T-cell (primary cell): ENCODE data around the gene COX6B2. TPM values are rescaled to one million over a fixed set of nuclear protein-coding genes. Genes with fewer than 3 reads are reported as not detected.
A peak's percentile ranks its signal among the peaks of the same experiment; 100 is the strongest.

Experiments
- ATAC-seq, 4 experiments: fragments of 200-7000 bp in 3 of 4; fragments of 150-1000 bp in 1 of 4; cut with Tn5 transposase; replicated peaks in 1 of 4; 1 replicate in 3 of 4; 2 replicates in 1 of 4; pipeline ENCODE4 v1.10.0; 2021; ENCODE audit warnings: moderate library complexity in 3 of 4, mild to moderate bottlenecking in 2 of 4, moderate number of reproducible peaks in 1 of 4
- CTCF ChIA-PET, 2 donors: fragments of 300-600 bp; sonication (Branson Sonifier 250); formaldehyde crosslinking; loops; one replicate each; lab custom pipeline; 2022; ENCODE audit warnings: antibody characterized with exemption in 2 of 2; lab: Charles Lee
- POLR2A ChIA-PET, 2 donors: fragments of 300-600 bp; sonication (Branson Sonifier 250); formaldehyde crosslinking; loops; one replicate each; lab custom pipeline; 2022; ENCODE audit warnings: antibody characterized with exemption in 2 of 2; lab: Charles Lee
- DNase-seq, 35 experiments: peaks; one replicate each; pipeline versions ENCODE4 v3.0.0 to v3.0.0-alpha.2; 2013 to 2023
- H3K27ac ChIP-seq: one replicate; pipeline ENCODE4 v1.5.1; 2013; ENCODE audit warnings: low read length
- H3K27me3 ChIP-seq, 2 experiments: replicated peaks in 1 of 2; 1 replicate in 1 of 2; 2 replicates in 1 of 2; pipeline versions ENCODE4 v1.6.1 to v1.7.0; 2013; ENCODE audit warnings: low read length in 1 of 2, mixed read lengths in 1 of 2; ENCODE audit not compliant: control insufficient read depth in 2 of 2, insufficient read depth in 2 of 2; ENCODE audit errors: extremely low read depth in 1 of 2
- H3K36me3 ChIP-seq, 2 donors: 1 replicate in 1 of 2; 2 replicates in 1 of 2; pipeline versions ENCODE4 v1.6.1 to v1.7.0; 2013; ENCODE audit warnings: low read length in 1 of 2; ENCODE audit not compliant: control insufficient read depth in 2 of 2, insufficient read depth in 1 of 2; ENCODE audit errors: extremely low read depth in 1 of 2
- H3K4me1 ChIP-seq, 2 experiments: 1 replicate in 1 of 2; 2 replicates in 1 of 2; pipeline versions ENCODE4 v1.6.1 to v1.7.0; 2013; ENCODE audit warnings: low read length in 2 of 2, mixed read lengths in 1 of 2; ENCODE audit not compliant: insufficient read depth in 2 of 2, control insufficient read depth in 1 of 2; ENCODE audit errors: extremely low read depth in 1 of 2
- H3K4me3 ChIP-seq, 2 donors: 1 replicate in 1 of 2; 2 replicates in 1 of 2; pipeline versions ENCODE4 v1.5.1 to v1.7.0; 2013; ENCODE audit warnings: mild to moderate bottlenecking in 2 of 2, low read length in 1 of 2, moderate library complexity in 1 of 2; ENCODE audit not compliant: control insufficient read depth in 1 of 2; ENCODE audit errors: extremely low read depth in 1 of 2
- H3K9me3 ChIP-seq: 2 replicates; pipeline ENCODE4 v1.7.0; 2013
- H3K27ac Mint-ChIP-seq, 2 donors: one replicate each; pipeline ENCODE4 v1.8.0; 2020 to 2021; ENCODE audit warnings: mild to moderate bottlenecking in 2 of 2, mixed read lengths in 2 of 2
- H3K27me3 Mint-ChIP-seq, 2 donors: one replicate each; pipeline ENCODE4 v1.8.0; 2021 to 2022; ENCODE audit warnings: mixed read lengths in 2 of 2
- H3K36me3 Mint-ChIP-seq: one replicate; pipeline ENCODE4 v1.8.0; 2021; ENCODE audit warnings: mixed read lengths
- H3K4me1 Mint-ChIP-seq, 3 donors: one replicate each; pipeline ENCODE4 v1.8.0; 2020 to 2022; ENCODE audit warnings: mixed read lengths in 3 of 3, mild to moderate bottlenecking in 1 of 3
- H3K4me3 Mint-ChIP-seq, 3 donors: one replicate each; pipeline ENCODE4 v1.8.0; 2020 to 2022; ENCODE audit warnings: mild to moderate bottlenecking in 3 of 3, mixed read lengths in 3 of 3, moderate library complexity in 3 of 3
- H3K9me3 Mint-ChIP-seq, 3 donors: one replicate each; pipeline ENCODE4 v1.8.0; 2020 to 2022; ENCODE audit warnings: mixed read lengths in 3 of 3
- WGBS: methylation state at CpG from one replicate; pipeline ENCODE4 v1.1.5; 2013; ENCODE audit warnings: missing lambda C conversion rate; ENCODE audit not compliant: insufficient coverage; 5-methylcytosine and 5-hydroxymethylcytosine counted together
- total RNA-seq, 35 experiments: library from RNA in 6 of 35; stranded (reverse) in 6 of 35; fragments of 120-200 nt in 1 of 35; gene quantifications; one replicate each; pipeline versions ENCODE4 v1.2.1 to v1.2.4 and lab custom pipeline; 2013 to 2026

The COX6B2 gene
- total RNA-seq, 5 donors from 2014 or later (not counting 1 experiment from before 2014, with no cell fraction given) = 0.12 to 0.51 TPM; not detected in 3

DNA sequence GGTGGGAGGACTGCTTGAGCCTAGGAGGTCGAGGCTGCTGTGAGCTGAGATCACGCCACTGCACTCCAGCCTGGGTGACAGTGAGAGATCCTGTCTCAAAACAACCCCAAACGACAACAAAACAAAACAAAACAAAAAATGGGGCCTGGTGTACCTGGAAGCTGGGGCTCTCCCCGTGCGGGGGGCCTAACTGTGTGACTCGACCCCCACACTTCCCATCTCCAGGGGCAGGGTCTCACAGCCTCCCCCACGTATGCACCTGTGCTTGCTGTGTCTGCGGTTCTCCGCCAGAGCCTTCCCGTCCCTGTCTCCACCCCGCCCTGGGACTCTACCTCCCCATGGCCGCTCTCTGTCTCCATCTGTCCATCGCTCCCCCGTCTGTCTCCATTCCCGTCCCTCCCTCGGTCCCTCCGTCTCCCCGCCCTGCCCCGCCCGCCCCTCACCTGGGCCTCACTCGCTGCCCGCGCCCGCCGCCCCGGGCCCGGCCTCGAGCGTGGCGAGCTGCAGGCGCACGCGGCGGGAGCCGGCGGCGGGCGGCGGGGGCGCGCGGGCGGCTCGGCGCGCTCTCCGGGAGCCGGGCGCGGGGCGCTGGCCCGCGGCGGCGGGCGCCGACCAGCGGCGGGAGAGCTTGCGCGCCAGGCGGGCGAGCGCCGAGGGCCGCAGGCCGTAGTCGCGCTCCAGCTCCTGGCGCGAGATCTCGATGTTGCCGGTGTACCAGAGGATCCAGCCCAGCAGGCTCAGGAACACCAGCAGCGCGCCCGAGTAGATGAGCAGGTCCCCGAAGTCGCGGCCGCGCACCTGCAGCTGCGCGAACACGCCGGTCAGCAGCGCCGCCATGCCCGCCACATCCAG lies 29.0 kb upstream of the COX6B2 start:
- Histone ChIP-seq H3K4me1 (peaks cover 24 to 49% of the 10 kb centered on the region in 2 experiments), H3K27me3 (no peaks in the 10 kb centered on the region), H3K27ac (peak overlapping the region; percentile 58), H3K36me3 (peaks cover 4 to 22% of the 10 kb centered on the region in 2 donors), H3K9me3 (no peaks in the 10 kb centered on the region), H3K4me3 (peak overlapping the region; percentile 45 to 48)
- 2% methylated on average over 72 of the region's 88 CpGs for WGBS
- H3K9me3 Mint-ChIP-seq = no peaks in the 10 kb centered on the region
- peak overlapping the region; percentile 76 to 83 for H3K27ac Mint-ChIP-seq
- CTCF ChIA-PET = interaction anchor here in 1 of 2 donors (0.6 to 2.1 kb wide), 2 partner anchors 44 to 294 kb away, joined by 6 to 9 read pairs; partner anchors contain the start of gene KMT5C
- POLR2A ChIA-PET = interaction anchor here (0.6 to 1.2 kb wide), 3 partner anchors 17 to 106 kb away, joined by 3 to 7 read pairs (median 5); partner anchors contain the start of gene KMT5C (in 1 of the 2)
- H3K27me3 Mint-ChIP-seq = no peaks in the 10 kb centered on the region
- peaks cover 50 to 60% (median 57%) of the 10 kb centered on the region in 3 donors for H3K4me1 Mint-ChIP-seq
- H3K4me3 Mint-ChIP-seq = peak overlapping the region; percentile 76 to 100 (median 83)
- DNase-seq = peak in 18 of 35 experiments; percentile 13 to 67 (median 28)
- peaks cover 24% of the 10 kb centered on the region for H3K36me3 Mint-ChIP-seq
- peak in 3 of 4 experiments; percentile 3 to 6 (median 5) for ATAC-seq

GRCh38 chr19:55382522-55383054 lies 28.1 kb upstream of the COX6B2 start:
- H3K4me1 ChIP-seq = peaks cover 16 to 40% of the 10 kb centered on the region in 2 experiments
- peaks cover 18% of the 10 kb centered on the region for H3K36me3 Mint-ChIP-seq
- ChIA-PET CTCF (no interaction called here), POLR2A (no interaction called here)
- WGBS = 94% methylated on average over 3 of the region's 3 CpGs
- H3K27ac Mint-ChIP-seq = peak overlapping the region; percentile 76 to 83
- H3K4me3 ChIP-seq = no peak overlapping the region
- no peak for ATAC-seq
- H3K4me3 Mint-ChIP-seq = peak overlapping the region; percentile 76 to 100 (median 83)
- H3K27ac ChIP-seq = no peak overlapping the region
- DNase-seq = no peak
- H3K27me3 ChIP-seq = no peaks in the 10 kb centered on the region
- no peaks in the 10 kb centered on the region for H3K9me3 Mint-ChIP-seq
- H3K36me3 ChIP-seq = peaks cover 0 to 12% of the 10 kb centered on the region in 2 donors
- no peaks in the 10 kb centered on the region for H3K27me3 Mint-ChIP-seq
- H3K4me1 Mint-ChIP-seq = peaks cover 41 to 51% (median 48%) of the 10 kb centered on the region in 3 donors
- H3K9me3 ChIP-seq = no peaks in the 10 kb centered on the region

DNA sequence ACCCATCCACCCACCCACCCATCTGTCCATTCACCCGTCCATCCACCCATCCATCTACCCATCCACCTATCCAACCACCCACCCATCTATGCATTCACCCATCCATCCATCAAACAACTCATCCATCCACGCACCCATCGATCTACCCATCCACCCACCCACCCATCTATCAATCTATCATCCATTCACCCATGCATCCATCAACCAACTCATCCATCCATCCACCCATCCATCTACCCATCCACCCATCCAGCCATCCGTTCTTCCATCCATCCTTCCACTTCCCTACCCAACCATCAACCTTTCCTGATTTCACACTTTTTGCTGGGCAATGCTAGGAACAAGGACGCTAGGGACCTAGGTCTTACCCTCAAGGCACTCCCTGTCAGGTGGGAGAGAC lies 27.5 kb upstream of the COX6B2 start:
- ChIA-PET CTCF (no interaction called here), POLR2A (no interaction called here)
- no peaks in the 10 kb centered on the region for H3K27me3 Mint-ChIP-seq
- no peak for DNase-seq
- Histone ChIP-seq H3K4me3 (no peak overlapping the region), H3K36me3 (peaks cover 0 to 7% of the 10 kb centered on the region in 2 donors), H3K27ac (no peak overlapping the region), H3K9me3 (no peaks in the 10 kb centered on the region), H3K27me3 (no peaks in the 10 kb centered on the region), H3K4me1 (peaks cover 12 to 34% of the 10 kb centered on the region in 2 experiments)
- H3K36me3 Mint-ChIP-seq = peaks cover 15% of the 10 kb centered on the region
- peak overlapping the region in 1 of 2 donors; percentile 55 for H3K27ac Mint-ChIP-seq
- H3K4me3 Mint-ChIP-seq = peak overlapping the region; percentile 76 to 100 (median 83)
- peaks cover 35 to 45% (median 42%) of the 10 kb centered on the region in 3 donors for H3K4me1 Mint-ChIP-seq
- WGBS = 99% methylated on average over 5 of the region's 5 CpGs
- no peak for ATAC-seq
- no peaks in the 10 kb centered on the region for H3K9me3 Mint-ChIP-seq

GRCh38 chr19:55379174-55379573 lies 24.7 kb upstream of the COX6B2 start:
- 96% methylated on average over 10 of the region's 11 CpGs for WGBS
- no peak for ATAC-seq
- Mint-ChIP-seq H3K27ac (peak overlapping the region in 1 of 2 donors; percentile 52), H3K4me1 (peaks cover 19 to 21% (median 20%) of the 10 kb centered on the region in 3 donors), H3K27me3 (peaks cover 0 to 12% of the 10 kb centered on the region in 2 donors), H3K9me3 (no peaks in the 10 kb centered on the region), H3K36me3 (peaks cover 3% of the 10 kb centered on the region), H3K4me3 (no peak overlapping the region)
- CTCF ChIA-PET = no interaction called here
- Histone ChIP-seq H3K4me1 (peaks cover 0 to 12% of the 10 kb centered on the region in 2 experiments), H3K9me3 (no peaks in the 10 kb centered on the region), H3K27me3 (peaks cover 0 to 28% of the 10 kb centered on the region in 2 experiments), H3K4me3 (no peak overlapping the region), H3K27ac (no peak overlapping the region), H3K36me3 (peaks cover 0 to 4% of the 10 kb centered on the region in 2 donors)
- no peak for DNase-seq
- POLR2A ChIA-PET = no interaction called here

- Histone ChIP-seq H3K27ac (no peak overlapping the region), H3K4me1 (peaks cover 0 to 2% of the 10 kb centered on the region in 2 experiments), H3K36me3 (peaks cover 0 to 4% of the 10 kb centered on the region in 2 donors), H3K9me3 (no peaks in the 10 kb centered on the region), H3K4me3 (no peak overlapping the region), H3K27me3 (peaks cover 0 to 45% of the 10 kb centered on the region in 2 experiments)
- Mint-ChIP-seq H3K4me1 (peaks cover 12 to 15% (median 13%) of the 10 kb centered on the region in 3 donors), H3K4me3 (no peak overlapping the region), H3K27me3 (peaks cover 6 to 18% of the 10 kb centered on the region in 2 donors), H3K27ac (no peak overlapping the region), H3K36me3 (peaks cover 3% of the 10 kb centered on the region), H3K9me3 (no peaks in the 10 kb centered on the region)
- ATAC-seq (no peak), DNase-seq (no peak)
- 75% methylated on average over 43 of the region's 43 CpGs for WGBS
- ChIA-PET POLR2A (no interaction called here), CTCF (no interaction called here)
These were observed 23.0 kb upstream of the COX6B2 start for GRCh38 chr19:55377356-55378131.
